Measurements from ENCODE around the gene LRP2. TPM values are rescaled to one million over a fixed set of nuclear protein-coding genes. Genes with fewer than 3 reads are reported as not detected.
"Not testable (repeated sequence)": the region's sequence is repeated elsewhere in the genome, so short reads cannot be mapped to it uniquely, and the experiment has no call there.

LRP2 gene
- total and polyA plus RNA-seq, 8 donors: under 0.01 to 0.92 (median 0.28) TPM; not detected in 3

DNA sequence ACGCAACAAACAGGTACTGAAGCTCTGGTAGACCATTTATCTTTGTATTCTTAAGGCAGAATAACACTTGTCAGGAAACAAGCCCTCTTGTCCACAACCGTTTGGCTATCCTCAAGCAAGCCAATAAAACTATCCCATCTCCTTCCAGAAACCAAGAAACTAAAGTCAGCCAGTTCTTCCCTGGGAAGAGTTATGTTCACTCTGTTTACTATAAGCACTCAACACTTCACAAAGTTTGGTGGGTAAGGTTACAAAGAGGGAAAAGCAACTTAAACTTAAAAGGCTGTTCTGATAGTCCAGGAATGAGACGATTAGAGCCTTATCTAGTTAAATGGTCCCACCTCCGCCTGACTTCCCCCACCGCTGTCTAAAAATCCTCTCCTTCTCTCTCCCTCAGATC lies 25.6 kb downstream of the LRP2 start:
- DNase-seq: no peak
- H3K9me3 ChIP-seq: no peaks in the 10 kb centered on the region
- no peak overlapping the region for H3K4me3 ChIP-seq
- no peaks in the 10 kb centered on the region for H3K4me1 ChIP-seq
- intact Hi-C loops (cut with DNase I; ENCODE audit: low total_unique reads): no loop called here
- no peak overlapping the region for H3K27ac ChIP-seq
- no peaks in the 10 kb centered on the region for H3K36me3 ChIP-seq
- H3K27me3 ChIP-seq: peaks cover 0 to 10% (median 0%) of the 10 kb centered on the region in 3 donors
- WGBS, 5 donors: 49 to 57% (median 52%) methylated on average over 5 of the region's 5 CpGs
- TF ChIP-seq, protein P1, sequence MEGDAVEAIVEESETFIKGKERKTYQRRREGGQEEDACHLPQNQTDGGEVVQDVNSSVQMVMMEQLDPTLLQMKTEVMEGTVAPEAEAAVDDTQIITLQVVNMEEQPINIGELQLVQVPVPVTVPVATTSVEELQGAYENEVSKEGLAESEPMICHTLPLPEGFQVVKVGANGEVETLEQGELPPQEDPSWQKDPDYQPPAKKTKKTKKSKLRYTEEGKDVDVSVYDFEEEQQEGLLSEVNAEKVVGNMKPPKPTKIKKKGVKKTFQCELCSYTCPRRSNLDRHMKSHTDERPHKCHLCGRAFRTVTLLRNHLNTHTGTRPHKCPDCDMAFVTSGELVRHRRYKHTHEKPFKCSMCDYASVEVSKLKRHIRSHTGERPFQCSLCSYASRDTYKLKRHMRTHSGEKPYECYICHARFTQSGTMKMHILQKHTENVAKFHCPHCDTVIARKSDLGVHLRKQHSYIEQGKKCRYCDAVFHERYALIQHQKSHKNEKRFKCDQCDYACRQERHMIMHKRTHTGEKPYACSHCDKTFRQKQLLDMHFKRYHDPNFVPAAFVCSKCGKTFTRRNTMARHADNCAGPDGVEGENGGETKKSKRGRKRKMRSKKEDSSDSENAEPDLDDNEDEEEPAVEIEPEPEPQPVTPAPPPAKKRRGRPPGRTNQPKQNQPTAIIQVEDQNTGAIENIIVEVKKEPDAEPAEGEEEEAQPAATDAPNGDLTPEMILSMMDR (IDR thresholded peaks at IDR 0.05): no peak
- no peak for TF ChIP-seq POLR2AphosphoS5 (IDR thresholded peaks at IDR 0.05)
- TF ChIP-seq POLR2A (IDR thresholded peaks at IDR 0.05): no peak
- no peak for TF ChIP-seq EP300 (IDR thresholded peaks at IDR 0.05)

DNA sequence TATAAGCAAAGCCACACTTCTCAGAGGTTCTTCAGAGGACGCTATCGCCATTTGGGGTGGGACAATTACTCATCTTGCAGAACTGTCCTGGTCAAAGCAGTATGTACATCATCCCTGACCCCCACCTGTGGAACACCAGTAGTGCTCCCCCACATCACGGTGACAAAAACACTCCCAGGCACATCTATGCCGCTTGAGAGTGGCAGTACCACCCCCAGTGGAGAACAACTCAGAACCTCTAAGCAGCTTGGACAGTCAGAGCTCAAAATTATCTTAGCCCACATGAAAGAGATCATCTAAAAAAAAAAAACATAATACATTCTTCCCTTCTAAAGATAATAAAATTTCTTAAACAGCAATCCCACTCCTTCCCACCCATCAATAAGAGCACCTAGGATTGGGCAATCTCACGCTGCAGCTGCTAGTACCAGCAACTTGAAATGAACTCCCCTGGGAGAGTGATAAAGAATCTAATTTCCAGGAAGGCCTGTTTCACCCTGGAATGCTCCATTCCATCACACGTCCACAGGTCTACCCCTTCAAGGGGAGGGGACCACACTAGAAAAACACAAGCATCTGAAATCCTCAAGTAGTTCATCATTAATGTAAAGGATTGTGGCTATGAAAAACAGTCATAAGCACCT lies 31.7 kb downstream of the LRP2 start:
- Histone ChIP-seq H3K36me3 (no peaks in the 10 kb centered on the region), H3K27me3 (peaks cover 0 to 6% (median 0%) of the 10 kb centered on the region in 3 donors), H3K4me1 (no peaks in the 10 kb centered on the region), H3K27ac (no peak overlapping the region), H3K9me3 (no peaks in the 10 kb centered on the region), H3K4me3 (no peak overlapping the region)
- intact Hi-C loops (cut with DNase I; ENCODE audit: low total_unique reads): no loop called here
- TF ChIP-seq, protein P1 (IDR thresholded peaks at IDR 0.05): no peak
- TF ChIP-seq EP300 (IDR thresholded peaks at IDR 0.05) (no peak), POLR2AphosphoS5 (IDR thresholded peaks at IDR 0.05) (no peak), POLR2A (IDR thresholded peaks at IDR 0.05) (no peak)
- WGBS, 5 donors: 67 to 81% (median 74%) methylated on average over 6 of the region's 6 CpGs
- peak in 1 of 2 donors; percentile 4 for DNase-seq

DNA sequence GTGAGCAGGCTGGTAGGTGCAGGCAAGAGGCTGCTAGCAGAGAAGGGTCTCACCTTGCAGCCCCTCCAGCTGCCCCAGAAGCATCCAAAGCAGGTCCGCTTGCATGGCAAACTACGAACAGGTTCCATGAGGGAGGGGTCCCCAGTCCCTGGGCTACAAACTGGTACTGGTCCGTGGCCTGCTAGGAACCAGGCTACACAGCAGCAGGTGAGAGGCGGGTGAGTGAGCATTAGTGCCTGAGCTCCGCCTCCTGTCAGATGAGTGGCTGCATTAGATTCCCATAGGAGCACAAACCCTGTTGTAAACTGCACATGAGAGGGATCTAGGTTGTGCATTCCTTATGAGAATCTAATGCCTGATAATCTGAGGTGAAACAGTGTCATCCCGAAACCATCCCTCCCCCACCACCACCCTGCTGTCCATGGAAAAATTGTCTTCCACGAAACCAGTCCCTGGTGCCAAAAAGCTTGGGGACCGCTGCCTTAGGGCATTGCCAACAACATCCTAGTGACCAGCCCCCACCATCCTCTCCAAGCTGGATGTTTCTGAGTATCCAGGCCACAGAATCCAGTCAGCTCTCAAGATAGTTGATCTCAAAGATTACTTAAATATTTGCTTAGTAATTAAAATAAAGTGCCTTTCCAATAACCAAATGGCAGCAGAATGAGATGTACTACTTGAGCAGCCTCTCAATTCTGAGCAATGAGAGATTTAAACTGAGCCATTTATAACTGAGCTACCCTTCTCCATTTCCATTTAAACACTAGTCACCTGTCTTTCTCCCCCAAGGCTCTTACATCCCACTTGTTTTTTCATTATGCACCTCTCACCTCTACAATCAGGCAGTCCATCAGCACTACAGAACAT lies 32.4 kb downstream of the LRP2 start:
- no peak overlapping the region for H3K27ac ChIP-seq
- H3K4me1 ChIP-seq: no peaks in the 10 kb centered on the region
- H3K9me3 ChIP-seq: no peaks in the 10 kb centered on the region
- intact Hi-C loops (cut with DNase I; ENCODE audit: low total_unique reads): no loop called here
- peaks cover 0 to 6% (median 0%) of the 10 kb centered on the region in 3 donors for H3K27me3 ChIP-seq
- no peak overlapping the region for H3K4me3 ChIP-seq
- no peak for DNase-seq
- H3K36me3 ChIP-seq: no peaks in the 10 kb centered on the region
- WGBS, 5 donors: 82 to 92% (median 86%) methylated on average over 8 of the region's 8 CpGs
- TF ChIP-seq POLR2A (IDR thresholded peaks at IDR 0.05) (no peak), EP300 (IDR thresholded peaks at IDR 0.05) (no peak), POLR2AphosphoS5 (IDR thresholded peaks at IDR 0.05) (no peak)
- TF ChIP-seq, protein P1 (IDR thresholded peaks at IDR 0.05): no peak

DNA sequence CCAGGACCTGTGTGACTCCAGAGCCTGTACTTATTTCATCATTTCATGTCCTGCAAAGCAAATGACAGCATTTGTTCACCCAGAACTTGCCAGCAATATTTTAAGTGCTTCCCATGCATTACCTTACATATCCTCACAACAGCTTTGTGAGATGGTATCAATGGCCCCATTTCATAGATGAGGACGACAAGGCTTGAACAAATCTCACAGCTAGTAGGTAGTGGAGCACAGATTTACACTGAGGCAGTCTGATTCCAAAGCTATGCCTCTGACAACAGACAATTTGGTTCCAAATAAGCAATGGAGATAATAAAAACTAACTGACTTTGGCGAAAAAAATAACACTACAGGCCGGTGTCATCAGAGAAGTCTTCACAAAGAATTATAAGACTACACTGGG lies 33.5 kb downstream of the LRP2 start:
- intact Hi-C loops (cut with DNase I; ENCODE audit: low total_unique reads): no loop called here
- WGBS, 5 donors: 90 to 95% (median 91%) methylated on average over 3 of the region's 3 CpGs

DNA sequence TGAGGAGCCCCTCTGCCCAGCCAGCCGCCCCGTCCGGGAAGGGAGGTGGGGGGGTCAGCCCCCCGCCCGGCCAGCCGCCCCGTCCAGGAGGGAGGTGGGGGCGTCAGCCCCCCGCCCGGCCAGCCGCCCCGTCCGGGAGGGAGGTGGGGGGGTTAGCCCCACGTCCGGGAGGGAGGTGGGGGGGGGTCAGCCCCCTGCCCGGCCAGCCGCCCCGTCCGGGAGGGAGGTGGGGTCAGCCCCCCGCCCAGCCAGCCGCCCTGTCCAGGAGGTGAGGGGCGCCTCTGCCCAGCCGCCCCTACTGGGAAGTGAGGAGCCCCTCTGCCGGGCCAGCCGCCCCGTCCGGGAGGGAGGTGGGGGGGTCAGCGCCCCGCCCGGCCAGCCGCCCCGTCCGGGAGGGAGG lies 34.5 kb downstream of the LRP2 start:
- WGBS, 5 donors: 82 to 97% (median 94%) methylated on average over 3 to 21 of the region's 33 CpGs; no CpG with 5 or more reads in 2 of the 5 donors
- H3K4me1 ChIP-seq; DNase-seq; H3K27ac ChIP-seq; H3K9me3 ChIP-seq; H3K36me3 ChIP-seq; H3K4me3 ChIP-seq; intact Hi-C loops (cut with DNase I; ENCODE audit: low total_unique reads); H3K27me3 ChIP-seq: not testable (repeated sequence)

More for the DNA sequence above, 33.5 kb downstream of the LRP2 start:
- H3K27me3 ChIP-seq: no peaks in the 10 kb centered on the region
- DNase-seq: no peak
- H3K9me3 ChIP-seq: no peaks in the 10 kb centered on the region
- no peak overlapping the region for H3K4me3 ChIP-seq
- H3K27ac ChIP-seq: no peak overlapping the region
- no peaks in the 10 kb centered on the region for H3K4me1 ChIP-seq
- TF ChIP-seq POLR2A (IDR thresholded peaks at IDR 0.05) (no peak), EP300 (IDR thresholded peaks at IDR 0.05) (no peak), POLR2AphosphoS5 (IDR thresholded peaks at IDR 0.05) (no peak)
- TF ChIP-seq, protein P1 (IDR thresholded peaks at IDR 0.05): no peak
- H3K36me3 ChIP-seq: no peaks in the 10 kb centered on the region

DNA sequence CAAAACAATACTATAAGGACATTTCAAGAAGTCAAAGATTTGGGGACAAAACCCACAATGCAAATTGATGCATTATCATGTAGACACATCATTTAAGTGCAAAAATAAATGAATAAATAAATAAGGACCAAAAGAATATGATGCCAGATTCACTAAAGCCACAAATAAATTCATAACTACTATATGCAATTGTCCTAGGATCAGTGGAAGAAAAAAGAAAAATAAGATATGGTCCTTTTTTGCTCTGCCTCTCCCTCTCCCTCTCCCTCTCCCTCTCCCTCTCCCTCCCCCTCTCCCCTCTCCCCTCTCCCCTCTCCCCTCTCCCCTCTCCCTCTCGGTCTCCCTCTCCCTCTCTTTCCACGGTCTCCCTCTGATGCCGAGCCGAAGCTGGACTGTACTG lies 36.4 kb downstream of the LRP2 start:
- H3K27me3 ChIP-seq; H3K36me3 ChIP-seq; intact Hi-C loops (cut with DNase I; ENCODE audit: low total_unique reads); H3K9me3 ChIP-seq; H3K4me1 ChIP-seq; DNase-seq; H3K4me3 ChIP-seq; H3K27ac ChIP-seq: not testable (repeated sequence)
- 79 to 97% methylated on average over 4 of the region's 4 CpGs; no CpG with 5 or more reads in 3 of the 5 donors for WGBS, 5 donors

All from stomach (tissue), 9 donors.